Central memory CD8-positive, alpha-beta T cell (primary cell): ENCODE results near the gene ELF1.

Experiments used
- ATAC-seq: fragments of 150-1000 bp; cut with Tn5 transposase; replicated peaks from 2 replicates; pipeline ENCODE4 v1.10.0; 2022; ENCODE audit warnings: mild to moderate bottlenecking, moderate FRiP score, moderate number of reproducible peaks; ENCODE audit not compliant: poor library complexity, severe bottlenecking; ENCODE audit errors: extremely low read depth
- DNase-seq, 2 donors: peaks; one replicate each; pipeline ENCODE4 v3.0.0; 2021; ENCODE audit warnings: low spot score in 2 of 2
- H3K27ac Mint-ChIP-seq: one replicate; pipeline ENCODE4 v1.8.0; 2022; ENCODE audit warnings: low read depth, mild to moderate bottlenecking, moderate library complexity, mixed read lengths
- H3K27me3 Mint-ChIP-seq: one replicate; pipeline ENCODE4 v1.8.0; 2022; ENCODE audit warnings: mixed read lengths
- H3K36me3 Mint-ChIP-seq: one replicate; pipeline ENCODE4 v1.8.0; 2022; ENCODE audit warnings: mild to moderate bottlenecking, moderate library complexity, mixed read lengths; ENCODE audit not compliant: insufficient read depth
- H3K4me1 Mint-ChIP-seq: one replicate; pipeline ENCODE4 v1.8.0; 2022; ENCODE audit warnings: mixed read lengths
- H3K4me3 Mint-ChIP-seq: one replicate; pipeline ENCODE4 v1.8.0; 2022; ENCODE audit warnings: mild to moderate bottlenecking, moderate library complexity, mixed read lengths
- H3K9me3 Mint-ChIP-seq: one replicate; pipeline ENCODE4 v1.8.0; 2022; ENCODE audit warnings: mixed read lengths

ELF1 gene

DNA sequence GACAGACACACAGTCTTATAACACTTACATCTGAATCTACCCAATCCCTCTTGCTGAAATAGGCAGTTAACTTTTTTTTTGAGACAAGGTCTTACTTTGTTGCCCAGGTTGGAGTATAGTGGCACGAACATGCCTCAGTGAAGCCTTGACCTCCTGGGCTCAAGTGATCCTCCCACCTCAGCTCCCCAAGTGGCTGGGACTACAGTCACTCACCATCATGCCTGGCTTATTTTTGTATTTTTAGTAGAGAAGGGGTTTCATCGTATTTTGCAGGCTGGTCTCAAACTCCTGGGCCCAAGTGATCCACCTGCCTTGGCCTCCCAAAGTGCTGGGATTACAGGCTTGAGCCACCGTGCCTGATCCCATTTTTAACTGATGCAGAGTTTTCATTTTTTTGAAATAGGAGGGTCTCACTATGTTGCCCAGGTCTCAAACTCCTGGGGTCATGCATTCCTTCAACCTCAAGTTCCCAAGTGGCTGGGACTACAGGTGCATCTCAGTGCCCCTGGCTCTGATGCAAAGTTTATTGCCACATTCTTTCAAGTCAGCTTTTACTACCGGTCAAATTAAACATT is 7.6 kb downstream of the ELF1 start:
- ATAC-seq (no peak), DNase-seq (no peak)
- Mint-ChIP-seq H3K4me1 (peaks cover 59% of the 10 kb centered on the region), H3K9me3 (no peaks in the 10 kb centered on the region), H3K4me3 (no peak overlapping the region), H3K27ac (no peak overlapping the region), H3K36me3 (peaks cover 27% of the 10 kb centered on the region), H3K27me3 (no peaks in the 10 kb centered on the region)

- Mint-ChIP-seq H3K27ac (peak overlapping the region; percentile 68), H3K36me3 (peaks cover 30% of the 10 kb centered on the region), H3K4me1 (peaks cover 59% of the 10 kb centered on the region), H3K9me3 (no peaks in the 10 kb centered on the region), H3K4me3 (peak overlapping the region; percentile 59), H3K27me3 (no peaks in the 10 kb centered on the region)
- no peak for ATAC-seq
- no peak for DNase-seq
Observed at GRCh38 chr13:41008349-41008980, 10.7 kb downstream of the ELF1 start.

DNA sequence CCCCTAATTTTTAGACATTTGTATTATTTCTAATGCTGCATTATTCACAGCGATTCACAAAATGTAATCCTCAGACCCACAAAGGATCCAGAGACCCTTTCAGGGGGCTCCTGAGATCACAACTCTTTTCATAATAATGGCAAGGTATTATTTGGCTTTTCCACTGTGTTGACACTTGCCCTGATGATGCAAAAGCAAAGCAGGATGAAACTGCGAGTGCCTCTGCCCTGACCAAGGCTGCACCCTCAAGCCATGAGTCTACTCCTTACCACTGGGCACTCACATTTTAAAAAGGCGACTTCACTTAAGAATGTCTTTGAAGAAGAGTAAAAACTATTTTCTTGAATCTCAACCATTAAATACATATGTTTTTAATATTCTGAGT is 11.4 kb downstream of the ELF1 start:
- Mint-ChIP-seq H3K27me3 (no peaks in the 10 kb centered on the region), H3K36me3 (peaks cover 26% of the 10 kb centered on the region), H3K4me1 (peaks cover 55% of the 10 kb centered on the region), H3K9me3 (no peaks in the 10 kb centered on the region), H3K4me3 (peak overlapping the region; percentile 59), H3K27ac (peak overlapping the region; percentile 68)
- DNase-seq (no peak), ATAC-seq (no peak)

DNA sequence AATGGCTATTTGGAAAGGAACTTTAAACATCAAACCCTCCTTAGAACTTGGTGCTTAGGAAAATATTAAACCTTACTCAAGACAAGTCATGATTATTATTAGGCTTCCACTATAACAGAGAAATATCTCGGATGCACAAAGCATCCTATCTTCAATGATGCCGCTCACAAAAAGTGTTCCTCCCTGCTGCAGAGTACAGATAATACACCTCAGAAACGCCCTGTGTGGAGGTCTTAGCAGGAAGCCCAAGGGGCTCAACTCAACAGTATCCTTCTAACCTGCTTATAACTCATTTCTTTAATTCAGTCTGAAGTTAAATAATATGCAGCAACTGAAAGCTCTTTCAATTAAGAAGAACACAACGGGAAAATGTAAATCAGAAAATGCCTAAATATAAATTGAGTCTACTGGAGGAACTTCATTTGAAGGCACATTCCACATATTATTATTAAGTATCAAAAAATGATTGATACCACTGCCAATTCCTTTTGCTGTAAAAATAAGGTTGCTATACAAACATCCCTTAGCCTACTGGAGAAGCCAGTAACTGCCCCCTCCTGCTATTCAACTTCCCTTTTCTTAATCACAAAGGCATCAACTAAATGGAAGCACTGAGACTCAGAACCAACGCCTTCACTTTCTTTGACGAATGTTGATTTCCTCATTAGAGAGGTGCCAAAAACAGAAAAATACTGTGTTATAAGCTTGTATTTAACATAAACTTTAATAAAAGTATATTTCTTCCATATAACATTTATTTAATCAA is 12.0 kb downstream of the ELF1 start:
- H3K36me3 Mint-ChIP-seq: peaks cover 24% of the 10 kb centered on the region
- no peak for ATAC-seq

DNA sequence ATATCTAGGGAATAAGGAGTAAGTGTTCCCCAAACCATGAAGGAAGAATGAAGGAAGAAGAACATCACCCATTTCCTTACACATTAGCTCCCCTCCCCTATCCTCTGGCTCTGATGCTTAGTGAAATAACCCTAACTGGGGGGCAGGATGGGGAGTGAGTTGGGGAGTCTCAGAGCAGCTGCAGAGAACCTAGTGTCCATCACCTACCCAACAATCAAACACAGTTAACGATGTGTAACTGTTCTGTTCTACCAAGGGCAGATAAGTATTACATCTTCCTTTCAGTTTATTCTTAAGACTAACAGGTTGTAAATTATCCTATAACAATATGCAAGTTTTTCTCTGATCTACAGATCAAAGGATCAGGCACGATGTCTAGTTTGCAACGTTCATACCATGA is 12.8 kb downstream of the ELF1 start:
- H3K27me3 Mint-ChIP-seq: no peaks in the 10 kb centered on the region
- H3K27ac Mint-ChIP-seq: peak overlapping the region; percentile 78
- no peaks in the 10 kb centered on the region for H3K9me3 Mint-ChIP-seq
- H3K4me1 Mint-ChIP-seq: peaks cover 63% of the 10 kb centered on the region
- no peak for DNase-seq
- ATAC-seq: no peak
- peaks cover 21% of the 10 kb centered on the region for H3K36me3 Mint-ChIP-seq
- H3K4me3 Mint-ChIP-seq: peak overlapping the region; percentile 40

More for the DNA sequence above, 12.0 kb downstream of the ELF1 start:
- Mint-ChIP-seq H3K27ac (peak overlapping the region; percentile 67), H3K4me3 (peak overlapping the region; percentile 59), H3K9me3 (no peaks in the 10 kb centered on the region), H3K27me3 (no peaks in the 10 kb centered on the region), H3K4me1 (peaks cover 60% of the 10 kb centered on the region)
- DNase-seq: no peak

GRCh38 chr13:41005704-41006103 is 13.4 kb downstream of the ELF1 start:
- Mint-ChIP-seq H3K36me3 (peaks cover 18% of the 10 kb centered on the region), H3K4me1 (peaks cover 63% of the 10 kb centered on the region), H3K4me3 (peak overlapping the region; percentile 40), H3K27me3 (no peaks in the 10 kb centered on the region), H3K9me3 (no peaks in the 10 kb centered on the region), H3K27ac (peak overlapping the region; percentile 78)
- no peak for ATAC-seq
- no peak for DNase-seq

DNA sequence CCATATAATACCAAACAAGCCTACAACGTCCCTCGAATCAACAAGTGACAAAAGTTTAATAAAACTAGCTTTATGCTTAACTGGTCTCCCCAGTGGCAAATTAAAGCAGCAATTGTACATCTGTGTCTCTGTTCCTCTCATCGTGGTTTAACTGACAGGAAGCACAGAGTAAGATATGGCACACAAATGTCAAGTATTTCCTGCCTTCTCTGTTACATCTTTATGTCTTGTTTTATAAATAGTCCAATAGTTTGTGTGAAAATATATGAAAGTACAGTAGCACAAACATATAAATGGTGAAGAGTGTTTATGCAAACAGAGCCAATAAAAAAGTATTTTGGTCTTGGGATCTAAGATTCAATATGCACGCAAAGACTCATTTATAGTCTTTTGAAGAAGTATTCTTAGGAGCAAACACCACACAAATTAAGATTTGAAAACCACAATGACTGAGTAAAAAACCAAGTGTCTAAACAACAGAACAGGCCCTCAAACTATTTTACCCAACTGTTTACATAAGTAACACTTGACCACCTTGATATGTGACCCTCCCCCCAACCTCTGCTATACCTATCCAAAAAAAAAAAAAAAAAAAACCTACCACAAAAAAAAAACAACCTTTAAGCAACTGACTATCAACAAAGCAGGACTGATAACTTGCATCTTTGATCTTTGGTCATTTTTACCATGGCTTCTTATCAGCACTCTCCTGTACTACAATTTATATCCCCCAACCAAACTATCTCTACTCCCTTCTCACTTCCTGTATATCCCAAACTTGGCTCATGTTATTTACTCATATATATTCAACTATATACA is 14.0 kb downstream of the ELF1 start:
- no peaks in the 10 kb centered on the region for H3K27me3 Mint-ChIP-seq
- peak overlapping the region; percentile 40 for H3K4me3 Mint-ChIP-seq
- H3K36me3 Mint-ChIP-seq: peaks cover 18% of the 10 kb centered on the region
- H3K4me1 Mint-ChIP-seq: peaks cover 63% of the 10 kb centered on the region
- peak overlapping the region; percentile 78 for H3K27ac Mint-ChIP-seq
- ATAC-seq: peak; percentile 93
- no peak for DNase-seq
- no peaks in the 10 kb centered on the region for H3K9me3 Mint-ChIP-seq

DNA sequence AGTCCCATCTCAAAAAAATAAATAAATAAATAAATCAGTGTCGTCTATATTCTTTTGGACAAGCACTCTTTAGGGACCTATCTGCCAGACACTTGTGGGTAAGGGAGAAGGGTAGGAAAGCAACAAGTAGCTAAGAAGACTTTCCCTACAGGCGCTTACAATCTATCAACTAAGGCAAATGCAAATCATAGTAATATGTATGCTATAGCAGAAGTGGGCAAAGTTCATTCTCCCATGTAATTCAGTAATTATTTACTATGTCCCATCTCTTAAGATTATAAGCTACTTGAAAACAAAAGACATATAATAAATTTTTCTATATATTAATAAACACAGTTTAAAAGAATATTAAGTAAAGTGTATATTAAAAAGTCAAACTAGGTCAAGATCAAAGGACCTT is 16.5 kb downstream of the ELF1 start:
- Mint-ChIP-seq H3K9me3 (no peaks in the 10 kb centered on the region), H3K4me1 (peaks cover 68% of the 10 kb centered on the region), H3K27me3 (no peaks in the 10 kb centered on the region), H3K27ac (no peak overlapping the region), H3K36me3 (peaks cover 13% of the 10 kb centered on the region), H3K4me3 (no peak overlapping the region)
- no peak for DNase-seq
- no peak for ATAC-seq

- peaks cover 13% of the 10 kb centered on the region for H3K36me3 Mint-ChIP-seq
- no peak overlapping the region for H3K4me3 Mint-ChIP-seq
- ATAC-seq (no peak), DNase-seq (no peak)
- no peaks in the 10 kb centered on the region for H3K27me3 Mint-ChIP-seq
- H3K27ac Mint-ChIP-seq: peak overlapping the region; percentile 74
- H3K9me3 Mint-ChIP-seq: no peaks in the 10 kb centered on the region
- peaks cover 70% of the 10 kb centered on the region for H3K4me1 Mint-ChIP-seq
Observed at GRCh38 chr13:41001695-41002094, 17.4 kb downstream of the ELF1 start.

DNA sequence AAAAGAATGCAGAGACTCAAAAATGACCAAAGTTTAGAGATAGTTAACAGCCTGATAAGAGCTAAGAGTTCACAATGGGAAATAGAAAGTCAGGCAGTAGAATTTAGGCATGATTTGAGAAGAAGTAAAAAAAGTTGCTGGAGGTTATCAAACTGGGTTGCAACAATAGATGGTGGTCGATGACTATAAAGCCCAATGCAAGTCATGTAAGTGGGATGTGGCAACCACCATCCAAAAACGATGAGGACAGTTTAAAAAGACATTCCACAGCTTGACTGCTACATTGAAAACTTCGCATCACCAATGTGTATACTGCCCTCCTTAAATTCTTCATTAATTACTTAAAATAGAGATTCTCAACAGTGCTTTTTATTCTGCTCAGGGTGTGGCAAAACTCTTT is 19.7 kb downstream of the ELF1 start:
- ATAC-seq (no peak), DNase-seq (no peak)
- Mint-ChIP-seq H3K4me1 (peaks cover 74% of the 10 kb centered on the region), H3K4me3 (peak overlapping the region; percentile 2), H3K27me3 (no peaks in the 10 kb centered on the region), H3K9me3 (no peaks in the 10 kb centered on the region), H3K36me3 (peaks cover 13% of the 10 kb centered on the region), H3K27ac (peak overlapping the region; percentile 4)

GRCh38 chr13:40996426-40997092 is 22.6 kb downstream of the ELF1 start:
- H3K9me3 Mint-ChIP-seq: no peaks in the 10 kb centered on the region
- ATAC-seq: no peak
- DNase-seq: no peak
- H3K27me3 Mint-ChIP-seq: no peaks in the 10 kb centered on the region
- H3K4me1 Mint-ChIP-seq: peaks cover 66% of the 10 kb centered on the region
- no peak overlapping the region for H3K4me3 Mint-ChIP-seq
- peaks cover 10% of the 10 kb centered on the region for H3K36me3 Mint-ChIP-seq
- H3K27ac Mint-ChIP-seq: peak overlapping the region; percentile 91

GRCh38 chr13:40995997-40996396 is 23.1 kb downstream of the ELF1 start:
- DNase-seq (no peak), ATAC-seq (no peak)
- no peaks in the 10 kb centered on the region for H3K27me3 Mint-ChIP-seq
- peak overlapping the region; percentile 91 for H3K27ac Mint-ChIP-seq
- H3K4me1 Mint-ChIP-seq: peaks cover 62% of the 10 kb centered on the region
- peaks cover 10% of the 10 kb centered on the region for H3K36me3 Mint-ChIP-seq
- no peak overlapping the region for H3K4me3 Mint-ChIP-seq
- H3K9me3 Mint-ChIP-seq: no peaks in the 10 kb centered on the region
